Posterior cingulate gyrus (tissue), 11 donors: Measurements from ENCODE around the gene SAV1.
"Not testable (repeated sequence)": the region's sequence is repeated elsewhere in the genome, so short reads cannot be mapped to it uniquely, and the experiment has no call there.

ENCODE experiments used
- DNase-seq, 10 donors: peaks; one replicate each; pipeline versions ENCODE4 v3.0.0 to v3.0.0-alpha.2; 2020 to 2021; ENCODE audit warnings: mixed read lengths in 3 of 10
- intact Hi-C: fragments of 100-400 bp; cut with DNase I; formaldehyde crosslinking; loops from one replicate; pipeline ENCODE4 v1.15.1; 2023

SAV1 gene

DNA sequence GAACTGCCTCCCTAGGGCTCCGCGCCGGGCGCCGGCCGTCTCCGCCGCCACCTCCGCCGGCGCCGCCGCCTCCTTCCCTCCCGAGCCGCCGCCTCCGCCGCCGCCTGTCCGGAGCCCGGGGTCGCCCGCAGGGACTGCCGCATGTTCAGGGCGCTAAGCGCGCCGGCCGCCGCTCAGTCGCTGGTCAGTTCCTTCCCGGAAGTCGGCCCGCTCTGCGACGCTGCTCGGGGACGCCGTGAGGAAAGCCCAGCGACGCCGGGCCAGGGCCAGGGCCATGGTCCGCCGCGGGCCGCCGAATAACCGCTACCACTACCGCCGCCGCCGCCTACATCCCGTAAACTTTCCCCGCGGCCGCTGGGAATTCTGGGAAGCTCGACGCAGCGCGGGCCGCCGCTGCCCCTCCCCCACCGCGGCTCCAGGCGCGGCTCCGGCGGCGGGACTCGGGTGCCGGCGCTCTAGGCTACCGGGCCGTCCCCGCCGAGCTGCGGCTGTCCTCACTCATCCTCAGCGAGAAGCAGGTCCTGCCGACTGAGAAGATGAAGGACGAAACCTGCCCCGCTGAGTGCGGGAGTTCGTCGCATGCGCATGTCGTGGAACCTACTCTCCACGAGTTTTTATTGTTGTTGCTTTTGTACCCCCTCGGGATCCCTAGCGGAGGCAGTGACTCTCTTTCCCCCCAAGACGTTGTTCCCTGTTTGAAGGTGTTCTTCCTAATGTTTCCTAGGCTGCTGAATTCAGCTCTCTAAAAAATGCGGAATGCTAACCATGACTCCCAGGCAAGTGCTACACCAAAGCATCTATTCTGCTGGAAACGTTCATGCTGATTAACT lies at the start of gene SAV1:
TSS of gene SAV1 (minus strand) at position 311 of the 830 bp plus-strand sequence. CDS start 339 bp downstream, outside the sequence.
- intact Hi-C loops, result loop anchor here (2.0 to 5.0 kb wide), 2 partner anchors 51 to 107 kb away; partner anchors contain the start of gene ATL1
- peak; percentile 65 to 96 (median 76) for DNase-seq

GRCh38 chr14:50717811-50718210 lies 49.7 kb upstream of the SAV1 start:
- intact Hi-C loops, result no loop called here
- no peak for DNase-seq

DNA sequence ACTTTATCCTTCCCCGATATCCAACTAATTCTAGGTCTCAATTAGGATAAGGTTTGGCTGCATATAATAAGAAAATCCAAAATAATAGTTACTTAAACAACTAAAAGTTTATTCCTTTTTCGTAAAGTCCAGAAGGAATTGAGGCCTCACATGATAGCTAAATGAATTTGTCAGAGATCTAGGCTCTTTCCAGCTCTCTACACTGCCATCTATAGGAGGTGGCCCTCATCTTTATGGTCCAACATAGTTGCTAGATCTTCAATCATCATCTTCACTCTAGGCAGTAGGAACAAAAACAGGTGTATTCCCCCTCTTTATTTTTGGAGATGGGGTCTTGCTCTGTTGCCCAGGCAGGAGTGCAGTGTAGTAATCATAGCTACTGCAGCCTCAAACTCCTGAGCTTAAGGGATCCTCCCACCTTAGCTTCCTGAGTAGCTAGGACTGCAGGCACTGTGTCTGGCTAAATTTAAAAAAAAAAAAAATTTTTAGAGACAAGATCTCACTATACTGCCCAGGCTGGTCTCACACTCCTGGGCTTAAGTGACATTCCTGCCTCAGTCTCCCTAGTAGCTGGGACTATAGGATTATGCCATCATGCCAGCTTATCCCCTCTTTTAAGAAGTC lies 46.5 kb upstream of the SAV1 start:
- no peak for DNase-seq

GRCh38 chr14:50711043-50711442 lies 42.9 kb upstream of the SAV1 start:
- no peak for DNase-seq
- intact Hi-C loops, result loop anchor here (5.0 kb wide), 2 partner anchors 89 to 109 kb away; no protein-coding TSS in a partner anchor

More for the DNA sequence above, 46.5 kb upstream of the SAV1 start:
- intact Hi-C loops, result loop anchor here (5.0 kb wide), 2 partner anchors 92 to 112 kb away; no protein-coding TSS in a partner anchor

GRCh38 chr14:50705026-50705593 lies 37.0 kb upstream of the SAV1 start:
- peak in 1 of 10 donors; percentile 54 for DNase-seq
- intact Hi-C loops, result no loop called here

DNA sequence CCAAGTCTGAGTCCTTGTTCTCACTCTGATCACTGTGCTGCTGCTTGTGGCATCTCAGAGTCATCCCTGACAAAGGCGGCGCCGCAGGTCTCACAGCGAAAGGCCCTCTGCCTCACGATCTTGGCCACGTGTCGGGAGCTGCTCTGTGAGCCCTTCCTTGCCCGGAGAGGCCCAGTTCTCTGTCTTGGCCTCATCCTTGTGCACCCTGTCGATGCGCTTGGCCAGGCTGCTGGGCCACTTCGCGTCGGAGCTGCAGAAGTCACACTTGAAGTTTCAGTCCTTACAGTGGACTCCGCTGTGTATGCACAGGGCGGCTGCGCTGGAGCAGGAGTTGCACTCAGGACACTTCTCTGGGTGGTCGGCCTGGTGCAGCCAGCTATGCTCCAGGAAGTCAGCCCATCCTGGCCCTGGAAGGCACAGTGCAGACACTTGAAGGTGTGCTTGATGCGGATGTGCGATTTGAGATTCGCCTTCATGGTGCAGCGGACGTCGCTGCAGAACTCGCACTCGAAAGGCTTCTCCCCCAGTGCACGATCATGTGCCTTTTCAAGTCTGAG lies 36.4 kb upstream of the SAV1 start:
- DNase-seq, result no peak
- intact Hi-C loops, result no loop called here

- intact Hi-C loops, result no loop called here
- DNase-seq, result no peak
Measured at GRCh38 chr14:50697659-50698290, 29.7 kb upstream of the SAV1 start.

- DNase-seq, result not testable (repeated sequence)
Measured at GRCh38 chr14:50694260-50694659, 26.2 kb upstream of the SAV1 start.

DNA sequence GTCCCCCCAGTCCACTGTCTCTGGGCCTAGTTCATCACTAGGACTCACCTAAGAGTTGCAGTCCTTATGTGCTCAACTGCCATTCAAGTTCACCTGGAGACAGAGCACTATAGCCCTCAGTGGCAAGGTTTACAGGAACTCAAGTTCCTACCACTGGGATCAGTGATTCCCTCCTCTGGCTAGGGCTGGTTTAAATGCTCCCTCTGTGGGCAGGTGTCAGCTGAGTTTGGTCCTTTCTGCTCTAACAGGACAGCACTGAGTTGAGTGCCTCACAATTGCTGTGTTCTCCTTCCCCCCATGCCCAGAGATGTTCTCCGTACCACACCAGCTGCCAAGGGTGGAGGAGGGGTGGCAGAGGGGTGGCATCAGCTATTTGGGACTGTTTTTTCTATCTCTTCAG lies 20.8 kb upstream of the SAV1 start:
- no peak for DNase-seq
- intact Hi-C loops, result no loop called here

More at GRCh38 chr14:50694260-50694659, 26.2 kb upstream of the SAV1 start:
- intact Hi-C loops, result not testable (repeated sequence)

DNA sequence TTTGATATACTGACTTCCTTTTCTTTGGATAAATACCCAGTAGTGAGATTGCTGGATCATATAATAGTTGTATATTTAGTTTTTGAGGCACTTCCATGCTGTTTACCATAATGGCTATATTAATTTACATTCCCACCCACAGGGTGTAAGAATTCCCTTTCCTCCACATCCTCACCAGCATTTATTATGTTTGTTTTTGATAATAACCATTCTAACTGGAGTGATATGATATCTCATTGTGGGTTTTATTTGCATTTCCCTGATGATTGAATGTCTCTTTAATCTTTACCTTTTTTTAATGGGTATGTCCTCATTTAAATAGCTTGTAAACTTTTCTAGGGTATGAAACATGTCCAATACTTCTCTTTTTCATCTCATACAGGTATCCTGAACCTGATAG lies 11.6 kb upstream of the SAV1 start:
- intact Hi-C loops, result loop anchor here (5.0 kb wide), 1 partner anchor 43 kb away; no protein-coding TSS in a partner anchor
- no peak for DNase-seq

DNA sequence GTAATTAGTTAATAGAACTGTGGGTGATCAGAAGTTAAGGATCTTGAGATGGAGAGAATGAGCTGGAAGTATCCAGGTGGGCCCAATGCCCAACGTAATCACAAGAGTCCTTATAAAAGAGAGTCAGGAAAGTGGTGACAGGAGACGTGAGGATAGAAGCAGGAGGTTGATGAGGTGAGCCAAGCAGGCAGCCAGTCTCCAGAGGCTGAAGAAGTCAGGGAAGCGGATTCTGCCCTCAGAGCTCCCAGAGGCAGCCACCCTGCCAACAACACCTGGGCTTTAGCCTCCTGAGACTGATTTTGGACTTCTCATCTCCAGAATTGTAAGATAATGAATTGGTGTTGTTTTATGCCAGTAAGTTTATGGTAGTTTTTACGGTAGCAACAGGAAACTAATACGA lies 10.1 kb upstream of the SAV1 start:
- intact Hi-C loops, result loop anchor here (5.0 kb wide), 1 partner anchor 44 kb away; no protein-coding TSS in a partner anchor
- DNase-seq, result no peak

GRCh38 chr14:50677527-50678063 lies 9.5 kb upstream of the SAV1 start:
- no peak for DNase-seq
- intact Hi-C loops, result loop anchor here (5.0 kb wide), 1 partner anchor 45 kb away; no protein-coding TSS in a partner anchor

GRCh38 chr14:50676814-50677516 lies 8.9 kb upstream of the SAV1 start:
- intact Hi-C loops, result loop anchor here (5.0 kb wide), 1 partner anchor 45 kb away; no protein-coding TSS in a partner anchor
- no peak for DNase-seq

- DNase-seq, result no peak
- intact Hi-C loops, result loop anchor here (5.0 kb wide), 1 partner anchor 47 kb away; no protein-coding TSS in a partner anchor
Measured at GRCh38 chr14:50675597-50675996, 7.5 kb upstream of the SAV1 start.

DNA sequence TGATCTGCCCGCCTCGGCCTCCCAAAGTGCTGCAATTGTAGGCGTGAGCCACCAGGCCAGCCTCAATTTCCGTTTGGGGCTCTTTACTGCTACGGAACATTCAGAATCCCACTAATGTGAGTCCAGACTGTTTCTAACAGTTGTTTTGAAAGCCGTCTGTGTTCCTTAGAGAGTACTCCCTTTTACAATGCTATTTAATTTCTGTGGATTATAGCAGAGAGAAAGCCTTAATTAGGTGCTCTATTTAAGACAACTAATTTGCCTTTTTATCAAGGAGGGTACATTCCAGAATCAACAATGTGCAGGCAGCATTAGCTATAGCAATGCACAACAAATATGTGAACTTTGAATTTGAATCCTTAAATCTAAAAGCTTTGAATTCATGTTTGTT lies 2.8 kb upstream of the SAV1 start:
- intact Hi-C loops, result no loop called here

DNA sequence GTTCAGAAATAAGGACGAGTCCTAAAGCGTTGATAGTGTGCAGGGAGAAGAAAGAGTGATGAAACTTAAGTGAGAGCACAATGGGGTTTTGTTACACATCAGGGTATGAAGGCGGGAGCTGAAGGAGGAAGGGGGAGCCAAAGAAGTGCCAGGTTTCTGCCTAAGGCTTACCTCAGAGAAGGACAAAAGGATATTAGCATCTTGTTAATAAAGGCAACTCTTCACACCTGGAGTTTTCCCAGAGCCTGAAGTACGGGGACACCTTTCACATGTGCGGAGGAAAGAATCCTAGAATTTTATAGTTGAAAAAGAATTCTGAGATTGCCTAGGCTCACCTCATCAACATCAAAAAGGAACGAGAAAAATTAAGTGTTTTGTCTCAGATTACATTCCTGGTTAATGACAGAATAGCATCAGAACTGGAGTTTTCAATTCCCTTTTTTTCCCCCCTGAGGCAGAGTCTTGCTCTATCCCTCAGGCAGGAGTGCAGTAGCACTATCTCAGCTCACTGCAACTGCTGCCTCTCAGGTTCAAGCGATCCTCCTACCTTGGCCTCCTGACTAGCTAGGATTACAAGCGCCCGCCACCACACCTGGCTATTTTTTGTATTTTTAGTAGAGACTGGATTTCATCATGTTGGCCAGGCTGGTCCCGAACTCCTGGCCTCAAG lies 2.2 kb upstream of the SAV1 start:
- no peak for DNase-seq
- intact Hi-C loops, result no loop called here

More for the DNA sequence above, 2.8 kb upstream of the SAV1 start:
- DNase-seq, result no peak

- intact Hi-C loops, result loop anchor here (2.0 to 5.0 kb wide), 2 partner anchors 52 to 109 kb away; partner anchors contain the start of gene ATL1
- no peak for DNase-seq
Measured at GRCh38 chr14:50669441-50669986, 1.4 kb upstream of the SAV1 start.

- intact Hi-C loops, result loop anchor here (2.0 to 5.0 kb wide), 2 partner anchors 51 to 108 kb away; partner anchors contain the start of gene ATL1
- DNase-seq, result no peak
Measured at GRCh38 chr14:50668826-50669143, 679 bp upstream of the SAV1 start.
